Nephron progenitor cell (in vitro differentiated cells): ENCODE data around the gene AGBL4.

Source experiments
- DNase-seq: peaks from one replicate; pipeline ENCODE4 v3.0.0; 2021
- H3K27ac Mint-ChIP-seq: 2 replicates; pipeline ENCODE4 v1.8.0; 2021; ENCODE audit warnings: mild to moderate bottlenecking, moderate library complexity, mixed read lengths
- H3K27me3 Mint-ChIP-seq: 2 replicates; pipeline ENCODE4 v1.8.0; 2021; ENCODE audit warnings: mild to moderate bottlenecking, low read depth, mixed read lengths; ENCODE audit not compliant: poor library complexity
- H3K36me3 Mint-ChIP-seq: 2 replicates; pipeline ENCODE4 v1.8.0; 2021; ENCODE audit warnings: low read depth, mixed read lengths
- H3K4me1 Mint-ChIP-seq: 2 replicates; pipeline ENCODE4 v1.8.0; 2021; ENCODE audit warnings: mixed read lengths
- H3K4me3 Mint-ChIP-seq: 2 replicates; pipeline ENCODE4 v1.8.0; 2021; ENCODE audit warnings: mild to moderate bottlenecking, moderate library complexity, mixed read lengths
- H3K9me3 Mint-ChIP-seq: 2 replicates; pipeline ENCODE4 v1.8.0; 2021; ENCODE audit warnings: mild to moderate bottlenecking, moderate library complexity, mixed read lengths
- TF ChIP-seq, protein P1 (sequence below): fragments of 200-600 bp; sonication (generic); IDR thresholded peaks from 2 replicates; pipeline ENCODE4 v1.5.0; 2021; ENCODE audit warnings: antibody characterized with exemption

Gene AGBL4

GRCh38 chr1:48561444-48561843 is 1462.3 kb downstream of the AGBL4 start:
- TF ChIP-seq, protein P1, sequence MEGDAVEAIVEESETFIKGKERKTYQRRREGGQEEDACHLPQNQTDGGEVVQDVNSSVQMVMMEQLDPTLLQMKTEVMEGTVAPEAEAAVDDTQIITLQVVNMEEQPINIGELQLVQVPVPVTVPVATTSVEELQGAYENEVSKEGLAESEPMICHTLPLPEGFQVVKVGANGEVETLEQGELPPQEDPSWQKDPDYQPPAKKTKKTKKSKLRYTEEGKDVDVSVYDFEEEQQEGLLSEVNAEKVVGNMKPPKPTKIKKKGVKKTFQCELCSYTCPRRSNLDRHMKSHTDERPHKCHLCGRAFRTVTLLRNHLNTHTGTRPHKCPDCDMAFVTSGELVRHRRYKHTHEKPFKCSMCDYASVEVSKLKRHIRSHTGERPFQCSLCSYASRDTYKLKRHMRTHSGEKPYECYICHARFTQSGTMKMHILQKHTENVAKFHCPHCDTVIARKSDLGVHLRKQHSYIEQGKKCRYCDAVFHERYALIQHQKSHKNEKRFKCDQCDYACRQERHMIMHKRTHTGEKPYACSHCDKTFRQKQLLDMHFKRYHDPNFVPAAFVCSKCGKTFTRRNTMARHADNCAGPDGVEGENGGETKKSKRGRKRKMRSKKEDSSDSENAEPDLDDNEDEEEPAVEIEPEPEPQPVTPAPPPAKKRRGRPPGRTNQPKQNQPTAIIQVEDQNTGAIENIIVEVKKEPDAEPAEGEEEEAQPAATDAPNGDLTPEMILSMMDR = no peak
- H3K4me1 Mint-ChIP-seq = no peaks in the 10 kb centered on the region
- H3K27me3 Mint-ChIP-seq = peaks cover 21% of the 10 kb centered on the region
- H3K36me3 Mint-ChIP-seq = no peaks in the 10 kb centered on the region
- no peaks in the 10 kb centered on the region for H3K9me3 Mint-ChIP-seq
- DNase-seq = no peak
- H3K27ac Mint-ChIP-seq = no peak overlapping the region
- no peak overlapping the region for H3K4me3 Mint-ChIP-seq

DNA sequence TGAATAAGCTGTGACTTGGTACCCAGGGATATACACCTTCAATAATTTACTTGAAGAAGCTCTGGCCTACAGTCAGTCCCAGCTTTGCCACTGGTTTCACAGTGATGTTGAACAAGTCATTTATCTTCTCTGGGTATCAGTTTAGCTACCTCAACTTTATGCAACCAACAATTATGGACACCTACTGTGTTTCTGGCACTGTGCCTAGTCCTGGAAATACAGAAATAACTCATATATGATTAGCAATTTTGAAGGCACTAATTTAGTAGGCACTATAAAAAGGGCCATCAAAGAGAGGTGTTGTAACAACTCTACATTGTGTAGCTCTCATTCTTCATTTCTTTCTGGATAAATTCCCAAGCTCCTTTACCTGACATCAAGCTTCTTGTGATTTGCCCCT is 1463.2 kb downstream of the AGBL4 start:
- Mint-ChIP-seq H3K9me3 (no peaks in the 10 kb centered on the region), H3K27me3 (peaks cover 22% of the 10 kb centered on the region), H3K27ac (no peak overlapping the region), H3K4me3 (no peak overlapping the region), H3K4me1 (no peaks in the 10 kb centered on the region), H3K36me3 (no peaks in the 10 kb centered on the region)
- no peak for DNase-seq
- TF ChIP-seq, protein P1 = no peak

GRCh38 chr1:48560116-48560515 is 1463.6 kb downstream of the AGBL4 start:
- H3K4me3 Mint-ChIP-seq = no peak overlapping the region
- no peak overlapping the region for H3K27ac Mint-ChIP-seq
- H3K9me3 Mint-ChIP-seq = no peaks in the 10 kb centered on the region
- peaks cover 25% of the 10 kb centered on the region for H3K27me3 Mint-ChIP-seq
- no peak for DNase-seq
- H3K36me3 Mint-ChIP-seq = no peaks in the 10 kb centered on the region
- TF ChIP-seq, protein P1 = no peak
- no peaks in the 10 kb centered on the region for H3K4me1 Mint-ChIP-seq

GRCh38 chr1:48558366-48558765 is 1465.4 kb downstream of the AGBL4 start:
- no peak for DNase-seq
- Mint-ChIP-seq H3K36me3 (no peaks in the 10 kb centered on the region), H3K27ac (no peak overlapping the region), H3K9me3 (no peaks in the 10 kb centered on the region), H3K4me1 (no peaks in the 10 kb centered on the region), H3K27me3 (peaks cover 25% of the 10 kb centered on the region), H3K4me3 (no peak overlapping the region)
- TF ChIP-seq, protein P1 = no peak

DNA sequence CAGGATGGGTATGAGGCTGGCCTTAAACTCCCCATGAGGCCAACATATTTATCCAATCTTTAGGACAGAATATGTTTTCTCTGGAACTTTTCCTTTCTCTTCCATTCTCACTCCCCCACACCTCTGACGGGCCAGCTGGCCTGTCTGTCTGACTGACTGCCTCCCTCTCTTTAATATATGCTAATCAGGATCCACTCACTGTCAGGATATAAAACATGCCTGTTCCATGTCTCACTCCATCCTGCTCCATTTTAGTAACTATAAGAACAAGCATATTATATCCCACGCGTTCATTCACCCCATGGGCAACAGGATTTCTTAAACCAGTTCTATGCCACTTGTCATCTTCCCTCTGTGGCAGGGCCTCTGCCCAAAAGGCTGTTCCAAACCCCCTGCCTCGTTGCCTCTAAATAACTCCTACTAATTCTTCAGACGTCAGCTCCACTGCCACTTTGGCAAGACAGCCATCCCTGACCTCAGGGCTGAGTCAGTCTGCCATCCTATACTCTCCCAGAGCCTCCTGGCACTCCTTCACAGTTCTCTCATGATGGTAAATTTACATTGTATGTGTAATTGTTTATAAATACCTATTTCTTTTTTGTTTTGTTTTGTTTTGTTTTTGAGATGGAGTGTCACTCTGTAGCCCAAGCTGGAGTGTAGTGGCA is 1467.4 kb downstream of the AGBL4 start:
- TF ChIP-seq, protein P1 = no peak
- Mint-ChIP-seq H3K4me1 (no peaks in the 10 kb centered on the region), H3K27ac (no peak overlapping the region), H3K4me3 (no peak overlapping the region), H3K27me3 (peaks cover 28% of the 10 kb centered on the region), H3K36me3 (no peaks in the 10 kb centered on the region), H3K9me3 (no peaks in the 10 kb centered on the region)
- DNase-seq = no peak

GRCh38 chr1:48555271-48555670 is 1468.5 kb downstream of the AGBL4 start:
- TF ChIP-seq, protein P1 = no peak
- no peak overlapping the region for H3K4me3 Mint-ChIP-seq
- no peak for DNase-seq
- H3K27ac Mint-ChIP-seq = no peak overlapping the region
- H3K4me1 Mint-ChIP-seq = no peaks in the 10 kb centered on the region
- no peaks in the 10 kb centered on the region for H3K9me3 Mint-ChIP-seq
- H3K27me3 Mint-ChIP-seq = peaks cover 27% of the 10 kb centered on the region
- H3K36me3 Mint-ChIP-seq = no peaks in the 10 kb centered on the region
